ENCODE measurements around the gene AUTS2. TPM values are rescaled to one million over a fixed set of nuclear protein-coding genes. Genes with fewer than 3 reads are reported as not detected.

AUTS2 gene
- total RNA-seq, 1 donor from 2014 or later: 9.9 TPM

GRCh38 chr7:70743531-70744325, 1145.5 kb downstream of the AUTS2 start:
- H3K36me3 ChIP-seq (ENCODE audit: control insufficient read depth, insufficient read depth, low read length): no peaks in the 10 kb centered on the region
- no peak for DNase-seq (ENCODE audit: low read depth)
- no peak overlapping the region for H3K4me3 ChIP-seq (ENCODE audit: low read depth, low read length)
- H3K27me3 ChIP-seq (ENCODE audit: control insufficient read depth, insufficient read depth, low read length): no peaks in the 10 kb centered on the region
- TF ChIP-seq, protein P1, sequence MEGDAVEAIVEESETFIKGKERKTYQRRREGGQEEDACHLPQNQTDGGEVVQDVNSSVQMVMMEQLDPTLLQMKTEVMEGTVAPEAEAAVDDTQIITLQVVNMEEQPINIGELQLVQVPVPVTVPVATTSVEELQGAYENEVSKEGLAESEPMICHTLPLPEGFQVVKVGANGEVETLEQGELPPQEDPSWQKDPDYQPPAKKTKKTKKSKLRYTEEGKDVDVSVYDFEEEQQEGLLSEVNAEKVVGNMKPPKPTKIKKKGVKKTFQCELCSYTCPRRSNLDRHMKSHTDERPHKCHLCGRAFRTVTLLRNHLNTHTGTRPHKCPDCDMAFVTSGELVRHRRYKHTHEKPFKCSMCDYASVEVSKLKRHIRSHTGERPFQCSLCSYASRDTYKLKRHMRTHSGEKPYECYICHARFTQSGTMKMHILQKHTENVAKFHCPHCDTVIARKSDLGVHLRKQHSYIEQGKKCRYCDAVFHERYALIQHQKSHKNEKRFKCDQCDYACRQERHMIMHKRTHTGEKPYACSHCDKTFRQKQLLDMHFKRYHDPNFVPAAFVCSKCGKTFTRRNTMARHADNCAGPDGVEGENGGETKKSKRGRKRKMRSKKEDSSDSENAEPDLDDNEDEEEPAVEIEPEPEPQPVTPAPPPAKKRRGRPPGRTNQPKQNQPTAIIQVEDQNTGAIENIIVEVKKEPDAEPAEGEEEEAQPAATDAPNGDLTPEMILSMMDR (IDR thresholded peaks at IDR 0.05; ENCODE audit: insufficient read depth, low read length, poor library complexity, severe bottlenecking): no peak

GRCh38 chr7:70744492-70744891, 1146.2 kb downstream of the AUTS2 start:
- Histone ChIP-seq H3K36me3 (ENCODE audit: control insufficient read depth, insufficient read depth, low read length) (no peaks in the 10 kb centered on the region), H3K27me3 (ENCODE audit: control insufficient read depth, insufficient read depth, low read length) (no peaks in the 10 kb centered on the region), H3K4me3 (ENCODE audit: low read depth, low read length) (no peak overlapping the region)
- no peak for DNase-seq (ENCODE audit: low read depth)
- TF ChIP-seq, protein P1 (IDR thresholded peaks at IDR 0.05; ENCODE audit: insufficient read depth, low read length, poor library complexity, severe bottlenecking): no peak

DNA sequence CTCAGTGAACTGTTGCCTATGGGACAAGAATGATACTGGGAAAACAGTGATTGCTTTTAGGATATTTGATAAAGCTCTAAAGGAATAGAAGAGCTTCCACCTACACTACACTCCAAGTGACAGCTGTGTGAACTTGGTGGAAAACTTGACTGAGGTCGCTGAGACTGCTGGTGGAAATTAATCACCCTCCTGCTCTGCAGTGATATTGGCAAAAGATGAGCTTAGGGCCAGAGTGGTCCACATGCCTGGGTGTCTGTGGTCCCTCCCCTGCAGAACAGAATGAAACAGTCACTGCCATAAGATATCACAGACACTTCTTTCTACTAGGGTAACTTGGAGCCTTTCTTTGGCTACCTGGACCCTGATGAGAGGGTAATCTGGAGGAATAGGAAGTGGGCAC, 1151.6 kb downstream of the AUTS2 start:
- Histone ChIP-seq H3K36me3 (ENCODE audit: control insufficient read depth, insufficient read depth, low read length) (no peaks in the 10 kb centered on the region), H3K4me3 (ENCODE audit: low read depth, low read length) (no peak overlapping the region), H3K27me3 (ENCODE audit: control insufficient read depth, insufficient read depth, low read length) (no peaks in the 10 kb centered on the region)
- no peak for DNase-seq (ENCODE audit: low read depth)
- TF ChIP-seq, protein P1 (IDR thresholded peaks at IDR 0.05; ENCODE audit: insufficient read depth, low read length, poor library complexity, severe bottlenecking): no peak

GRCh38 chr7:70751895-70752294, 1153.6 kb downstream of the AUTS2 start:
- Histone ChIP-seq H3K27me3 (ENCODE audit: control insufficient read depth, insufficient read depth, low read length) (no peaks in the 10 kb centered on the region), H3K4me3 (ENCODE audit: low read depth, low read length) (no peak overlapping the region), H3K36me3 (ENCODE audit: control insufficient read depth, insufficient read depth, low read length) (no peaks in the 10 kb centered on the region)
- TF ChIP-seq, protein P1 (IDR thresholded peaks at IDR 0.05; ENCODE audit: insufficient read depth, low read length, poor library complexity, severe bottlenecking): no peak
- DNase-seq (ENCODE audit: low read depth): no peak

DNA sequence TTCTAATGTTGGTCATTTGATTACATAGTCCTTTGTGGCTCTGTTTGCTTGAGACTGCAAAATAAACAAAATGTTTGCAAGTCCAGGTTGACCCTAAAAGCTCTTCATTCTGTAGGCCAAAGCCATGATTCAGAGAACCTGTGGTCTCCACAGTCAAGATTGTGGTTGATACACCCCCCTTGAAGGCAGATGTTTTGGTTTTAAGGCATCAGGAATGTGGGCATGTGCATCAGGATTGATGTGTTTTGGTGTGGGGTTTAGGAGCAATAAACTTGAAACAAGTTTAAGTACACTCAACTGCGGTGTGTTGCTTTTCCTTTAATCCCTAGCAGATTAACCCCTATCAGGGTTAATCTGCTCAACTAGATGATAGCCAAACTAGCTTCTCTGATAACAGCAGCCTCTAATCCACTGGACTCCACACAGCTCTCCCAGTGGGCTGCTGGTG, 1154.5 kb downstream of the AUTS2 start:
- no peaks in the 10 kb centered on the region for H3K36me3 ChIP-seq (ENCODE audit: control insufficient read depth, insufficient read depth, low read length)
- TF ChIP-seq, protein P1 (IDR thresholded peaks at IDR 0.05; ENCODE audit: insufficient read depth, low read length, poor library complexity, severe bottlenecking): no peak
- no peak overlapping the region for H3K4me3 ChIP-seq (ENCODE audit: low read depth, low read length)
- DNase-seq (ENCODE audit: low read depth): peak; percentile 26
- no peaks in the 10 kb centered on the region for H3K27me3 ChIP-seq (ENCODE audit: control insufficient read depth, insufficient read depth, low read length)

DNA sequence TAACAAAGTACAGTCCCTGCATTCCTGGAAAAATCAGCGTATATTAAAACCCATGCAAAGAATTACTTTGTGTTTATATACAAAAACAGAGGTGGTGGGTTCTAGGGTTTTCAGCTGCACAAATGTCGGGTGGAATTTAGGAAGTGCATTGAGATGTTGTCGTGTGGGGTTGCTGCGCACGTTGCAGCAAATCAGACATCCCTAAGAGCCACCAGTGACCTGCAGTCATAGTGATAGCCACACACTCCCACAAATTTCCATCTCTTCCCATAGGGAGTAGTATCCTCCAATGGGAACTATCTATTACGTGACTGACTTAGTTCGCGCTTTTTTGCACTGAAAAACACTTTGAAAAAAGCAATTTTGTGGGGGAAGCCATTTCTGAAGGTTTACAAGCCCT, 1158.5 kb downstream of the AUTS2 start:
- no peak for DNase-seq (ENCODE audit: low read depth)
- Histone ChIP-seq H3K36me3 (ENCODE audit: control insufficient read depth, insufficient read depth, low read length) (no peaks in the 10 kb centered on the region), H3K27me3 (ENCODE audit: control insufficient read depth, insufficient read depth, low read length) (no peaks in the 10 kb centered on the region), H3K4me3 (ENCODE audit: low read depth, low read length) (no peak overlapping the region)
- TF ChIP-seq, protein P1 (IDR thresholded peaks at IDR 0.05; ENCODE audit: insufficient read depth, low read length, poor library complexity, severe bottlenecking): no peak

All from kidney epithelial cell (primary cell).